HG03139 (cell line): ENCODE results near the gene GRIK2.

Experiments
- ATAC-seq: cut with Tn5 transposase; IDR thresholded peaks from one replicate; pipeline ENCODE4 v1.9.1; 2021; ENCODE audit not compliant: unreplicated experiment

GRIK2 gene

GRCh38 chr6:101454106-101454676 is 60.7 kb downstream of the GRIK2 start:
- no peak for ATAC-seq

DNA sequence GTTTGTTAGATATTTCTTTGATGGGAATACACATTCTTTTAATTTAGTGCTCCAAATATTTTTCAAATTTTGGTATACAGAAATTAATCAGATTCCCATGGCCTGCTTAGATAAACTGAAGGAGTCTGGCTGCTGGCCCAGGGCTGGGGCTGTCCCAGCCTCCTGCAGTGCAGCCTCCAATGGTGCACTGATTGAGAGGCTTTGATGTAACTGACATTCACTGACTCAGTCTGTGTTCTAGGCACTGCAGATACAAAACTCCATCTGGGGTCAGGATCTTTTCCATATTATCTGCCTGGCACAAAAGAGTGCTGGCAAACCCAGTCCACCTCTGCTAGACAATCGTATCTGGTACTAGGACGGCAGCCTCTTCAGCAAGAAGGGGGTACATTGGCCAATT is 64.8 kb downstream of the GRIK2 start:
- ATAC-seq: no peak

DNA sequence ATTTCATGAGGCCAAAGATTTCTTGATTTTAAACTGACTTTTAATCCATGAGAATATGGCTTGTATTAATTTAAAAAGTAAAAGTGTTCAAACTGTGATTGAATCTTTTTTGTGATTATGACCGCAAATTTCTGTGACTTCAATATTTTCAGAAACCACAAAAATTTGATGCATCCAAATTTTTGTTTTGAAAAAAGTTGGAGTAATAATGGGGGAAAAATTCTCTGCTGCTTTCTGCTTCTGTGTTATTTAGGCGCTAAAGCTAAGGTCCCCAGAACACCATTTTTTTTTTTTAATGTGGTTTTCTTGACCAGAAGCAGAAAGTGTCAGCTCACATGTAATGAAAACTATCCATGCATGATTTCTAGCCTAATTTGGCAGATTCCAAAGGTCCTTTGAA is 65.3 kb downstream of the GRIK2 start:
- no peak for ATAC-seq

- ATAC-seq: no peak
These were observed 69.1 kb downstream of the GRIK2 start for GRCh38 chr6:101462576-101462975.

- no peak for ATAC-seq
These were observed 72.4 kb downstream of the GRIK2 start for GRCh38 chr6:101465863-101466262.

DNA sequence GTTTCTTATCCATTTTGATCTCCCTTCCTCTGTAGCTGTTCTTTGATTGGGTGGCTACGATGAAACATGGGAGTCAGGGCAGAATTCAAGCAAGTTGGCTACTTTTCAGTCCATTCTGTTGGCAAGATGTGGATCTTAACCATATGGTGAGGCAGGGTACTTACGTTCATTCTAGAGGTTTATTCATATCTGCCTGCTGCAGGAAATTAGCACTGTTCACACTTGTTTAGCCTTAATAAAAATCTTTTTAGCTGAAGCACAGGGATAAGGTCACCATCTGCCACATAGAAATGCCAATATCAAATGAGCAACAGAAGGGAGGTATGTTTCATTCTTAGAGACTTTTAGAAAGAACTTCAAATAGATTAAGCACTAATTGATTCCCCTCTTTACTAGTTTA is 83.9 kb downstream of the GRIK2 start:
- no peak for ATAC-seq

- no peak for ATAC-seq
These were observed 85.4 kb downstream of the GRIK2 start for GRCh38 chr6:101478891-101479290.

DNA sequence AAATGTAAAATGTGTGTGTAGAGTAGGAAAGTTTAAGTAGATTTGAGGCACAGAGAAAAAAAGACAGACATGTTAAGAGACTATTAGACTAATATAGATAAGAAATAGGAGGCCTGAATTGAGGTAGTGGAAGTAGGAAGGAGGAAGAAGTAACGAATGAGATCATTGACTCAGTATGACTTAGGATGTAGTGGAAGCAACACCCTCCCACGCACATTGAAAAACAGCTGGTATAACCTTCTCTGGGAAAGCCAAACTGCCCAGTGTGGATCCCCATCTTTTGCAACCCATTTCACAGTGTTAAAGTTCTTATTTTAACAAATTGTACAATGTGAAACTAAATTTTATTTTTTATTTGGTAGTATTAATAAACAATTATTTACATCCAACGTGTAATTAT is 89.1 kb downstream of the GRIK2 start:
- ATAC-seq: no peak

- ATAC-seq: no peak
These were observed 91.3 kb downstream of the GRIK2 start for GRCh38 chr6:101484781-101485180.

GRCh38 chr6:101486124-101486523 is 92.6 kb downstream of the GRIK2 start:
- no peak for ATAC-seq

- ATAC-seq: no peak
These were observed 93.2 kb downstream of the GRIK2 start for GRCh38 chr6:101486726-101487125.

- no peak for ATAC-seq
These were observed 95.9 kb downstream of the GRIK2 start for GRCh38 chr6:101489456-101489855.

DNA sequence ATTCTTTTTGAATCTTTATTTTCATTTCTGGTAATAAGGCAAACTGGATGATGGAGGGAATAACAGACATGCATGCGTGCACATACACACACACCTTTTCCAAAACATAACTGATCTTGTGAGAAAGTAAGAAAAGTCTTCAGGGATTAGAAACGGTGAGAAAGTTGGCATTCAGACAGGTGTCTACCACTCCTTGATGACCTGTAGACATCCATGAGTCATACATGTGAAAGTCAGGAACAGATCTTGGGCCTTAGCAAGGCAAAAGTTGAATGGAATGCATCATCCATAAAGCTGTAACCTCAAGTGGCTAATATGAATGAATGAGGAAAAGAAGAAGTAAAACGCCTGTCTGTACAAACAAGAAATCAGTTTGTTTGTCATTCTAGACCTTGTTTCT is 97.3 kb downstream of the GRIK2 start:
- no peak for ATAC-seq

GRCh38 chr6:101502818-101503217 is 109.3 kb downstream of the GRIK2 start:
- no peak for ATAC-seq

GRCh38 chr6:101509536-101509935 is 116.0 kb downstream of the GRIK2 start:
- ATAC-seq: no peak

DNA sequence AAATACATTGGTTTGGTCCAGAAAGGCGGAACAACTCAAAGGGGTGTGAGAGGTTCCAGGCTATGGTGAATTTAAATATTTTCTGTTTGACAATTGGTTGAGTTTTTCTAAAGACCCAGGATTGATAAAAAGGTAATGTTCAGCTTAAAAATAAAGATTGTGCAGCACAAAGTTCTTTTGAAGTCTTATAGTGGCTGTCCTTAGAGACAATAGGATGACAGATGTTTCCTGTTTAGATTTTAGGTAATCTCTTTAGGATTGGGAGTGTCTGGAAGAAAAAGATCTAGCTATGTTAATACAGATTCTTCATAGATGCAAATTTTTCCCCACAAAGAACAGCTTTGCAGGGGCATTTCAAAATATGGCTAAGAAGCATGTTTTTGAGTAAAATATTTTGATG is 119.7 kb downstream of the GRIK2 start:
- ATAC-seq: no peak

DNA sequence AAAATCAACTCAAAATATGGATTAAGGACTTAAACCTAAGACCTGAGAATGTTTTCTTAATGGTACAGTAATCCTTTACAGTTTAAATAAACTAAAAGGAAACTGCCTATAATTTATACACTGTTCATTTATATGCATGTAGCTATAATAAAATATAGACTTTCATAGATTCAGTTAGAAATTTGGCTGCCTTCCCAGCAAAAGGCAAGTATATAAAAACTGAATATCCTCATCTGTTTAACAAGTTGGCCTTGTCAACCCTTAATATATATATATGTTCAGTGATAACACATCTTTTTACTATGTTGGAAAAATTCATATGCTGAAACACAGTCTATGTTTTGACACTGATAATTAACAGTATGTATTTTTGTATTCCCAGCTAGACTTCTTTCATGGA is 123.1 kb downstream of the GRIK2 start:
- ATAC-seq: no peak

DNA sequence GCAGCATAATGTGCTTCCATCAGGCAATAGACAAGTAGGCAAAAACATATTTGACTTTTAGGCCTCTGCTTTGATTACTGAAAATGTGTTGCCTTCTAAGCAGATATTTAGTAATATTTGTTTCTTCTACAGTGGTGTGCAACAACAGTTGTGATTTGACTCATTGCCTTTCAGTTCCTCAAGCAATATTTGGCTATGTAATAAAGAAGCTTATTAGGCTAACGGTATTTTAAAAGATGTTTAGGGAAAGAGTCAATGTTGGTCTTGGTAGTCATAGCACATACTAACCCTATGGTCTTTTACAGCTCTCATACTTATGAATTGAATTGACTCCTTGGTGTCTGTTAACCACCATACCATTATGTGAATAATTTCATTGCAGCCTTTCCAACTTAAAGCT is 124.1 kb downstream of the GRIK2 start:
- ATAC-seq: no peak

GRCh38 chr6:101522254-101522653 is 128.7 kb downstream of the GRIK2 start:
- ATAC-seq: no peak

DNA sequence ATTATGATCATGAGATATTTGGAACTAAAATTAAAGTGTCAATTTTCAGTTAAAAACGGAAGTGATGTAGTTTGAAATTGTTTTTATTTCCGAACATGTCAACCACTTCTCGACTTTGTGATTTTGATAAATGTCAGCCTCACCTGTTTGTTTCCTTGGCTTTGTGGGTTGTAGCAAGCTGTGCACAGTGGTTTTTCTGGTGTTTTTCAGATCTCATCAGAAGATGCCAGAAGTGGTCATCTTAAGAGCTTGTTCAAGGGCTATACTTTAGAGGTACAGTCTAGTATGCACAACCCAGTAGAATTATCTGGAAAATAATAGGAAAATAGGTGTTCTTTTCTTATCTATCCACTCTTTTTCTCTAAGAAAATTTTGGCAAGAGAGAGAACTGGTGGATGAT is 134.0 kb downstream of the GRIK2 start:
- no peak for ATAC-seq

DNA sequence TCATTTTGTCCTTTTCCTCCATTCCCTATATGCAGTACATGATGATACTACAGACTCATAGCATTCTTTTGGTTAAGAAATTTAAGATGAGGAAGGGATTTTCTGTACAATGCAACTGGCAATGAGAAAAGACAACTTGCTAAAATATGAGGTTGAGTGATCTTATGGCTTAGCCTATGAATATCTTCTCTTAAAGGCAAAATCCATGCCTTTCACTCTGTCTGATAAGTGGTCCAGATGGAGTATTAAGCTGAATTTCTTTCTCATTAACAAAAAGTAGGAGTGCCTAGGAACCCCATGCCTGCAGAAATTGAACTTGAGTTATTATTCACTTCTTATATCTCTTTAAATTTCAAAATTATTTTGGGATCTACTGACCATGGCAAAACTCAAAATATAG is 135.3 kb downstream of the GRIK2 start:
- ATAC-seq: no peak

DNA sequence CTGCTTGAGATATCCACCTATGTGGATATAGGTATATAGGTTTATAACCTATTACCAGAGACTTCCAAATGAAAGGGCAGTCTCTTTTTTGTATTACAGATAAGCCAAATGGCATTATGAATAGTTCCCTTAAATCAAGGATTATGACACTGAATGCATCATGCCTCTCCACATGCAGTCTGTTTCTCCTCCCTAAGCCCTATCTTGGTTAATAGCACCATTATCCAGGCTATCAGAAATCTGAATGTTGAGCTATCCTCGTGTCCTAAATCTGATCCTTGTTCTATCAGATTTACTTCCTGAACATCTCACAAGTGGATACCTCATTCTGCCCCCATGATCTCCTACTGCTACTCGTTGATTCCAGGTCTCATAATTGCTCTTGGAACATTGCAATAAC is 138.0 kb downstream of the GRIK2 start:
- ATAC-seq: no peak

DNA sequence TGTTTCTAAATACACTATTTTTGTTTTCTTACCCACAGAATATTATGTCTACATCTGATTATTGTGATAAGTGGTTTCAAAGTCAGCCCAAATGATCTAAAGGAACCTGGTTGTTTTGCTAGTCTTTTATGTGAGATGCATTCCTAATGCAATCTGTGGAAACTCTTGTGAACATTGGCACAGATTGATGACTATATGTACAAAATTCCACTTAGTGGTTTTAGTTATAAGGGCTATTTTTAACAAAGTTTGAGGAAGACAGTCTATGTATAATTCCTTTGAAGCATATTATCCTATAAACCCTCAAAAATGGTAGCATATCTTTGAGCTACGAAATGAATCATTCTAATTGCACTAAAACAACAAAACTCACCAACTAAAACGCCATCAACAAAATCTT is 140.9 kb downstream of the GRIK2 start:
- no peak for ATAC-seq

- no peak for ATAC-seq
These were observed 141.3 kb downstream of the GRIK2 start for GRCh38 chr6:101534821-101535220.
